KG1 (cell line): ENCODE data around the gene SNX5.

ENCODE experiments used
- DNase-seq: peaks from one replicate; lab custom pipeline; 2025; lab: John Stamatoyannopoulos, UW

Gene SNX5

GRCh38 chr20:17968366-17969277, at the start of gene SNX5, which contains the start of gene MGME1:
TSS of gene SNX5 (minus strand) at chr20:17968794. CDS start at chr20:17968425, 369 bp downstream.
TSS of gene MGME1 (plus strand) at chr20:17969018. CDS start at chr20:17969860, 842 bp downstream.
- DNase-seq, result peak; percentile 95

- no peak for DNase-seq
Observed at GRCh38 chr20:18018100-18018499, 49.5 kb upstream of the SNX5 start.

GRCh38 chr20:18016772-18017171, 48.2 kb upstream of the SNX5 start:
- no peak for DNase-seq

GRCh38 chr20:18014411-18014810, 45.8 kb upstream of the SNX5 start:
- no peak for DNase-seq

- DNase-seq, result no peak
Observed at GRCh38 chr20:18012901-18013300, 44.3 kb upstream of the SNX5 start.

GRCh38 chr20:18011951-18012645, 43.5 kb upstream of the SNX5 start:
- DNase-seq, result no peak

- DNase-seq, result no peak
Observed at GRCh38 chr20:18011482-18011881, 42.9 kb upstream of the SNX5 start.

GRCh38 chr20:18009116-18009515, 40.5 kb upstream of the SNX5 start:
- DNase-seq, result no peak

- DNase-seq, result no peak
Observed at GRCh38 chr20:18007534-18008292, 39.1 kb upstream of the SNX5 start.

GRCh38 chr20:18006684-18007083, 38.1 kb upstream of the SNX5 start:
- DNase-seq, result no peak

- no peak for DNase-seq
Observed at GRCh38 chr20:18005990-18006364, 37.4 kb upstream of the SNX5 start.

- DNase-seq, result no peak
Observed at GRCh38 chr20:18005170-18005989, 36.8 kb upstream of the SNX5 start.

- no peak for DNase-seq
Observed at GRCh38 chr20:18004384-18005031, 35.9 kb upstream of the SNX5 start.

- DNase-seq, result no peak
Observed at GRCh38 chr20:18003897-18004296, 35.3 kb upstream of the SNX5 start.

GRCh38 chr20:18001131-18001921, 32.7 kb upstream of the SNX5 start:
- DNase-seq, result no peak

GRCh38 chr20:17999566-17999965, 31.0 kb upstream of the SNX5 start:
- no peak for DNase-seq

GRCh38 chr20:17998446-17998845, 29.9 kb upstream of the SNX5 start:
- no peak for DNase-seq

GRCh38 chr20:17995967-17996819, 27.6 kb upstream of the SNX5 start:
- DNase-seq, result peak; percentile 44

GRCh38 chr20:17993546-17993945, 25.0 kb upstream of the SNX5 start:
- DNase-seq, result no peak
